HepG2 (cell line): ENCODE results near the gene ZNF234. TPM values are rescaled to one million over a fixed set of nuclear protein-coding genes. Genes with fewer than 3 reads are reported as not detected.

ENCODE experiments used
- AHR ChIP-seq: IDR thresholded peaks from 2 replicates; pipeline ENCODE4 v1.6.1; 2018; ENCODE audit warnings: missing genetic modification reagents, missing compliant biosample characterization
- FOXA1 ChIP-seq, 2 experiments: fragments of 450-650 bp in 1 of 2; sonication (generic) in 1 of 2; formaldehyde crosslinking in 1 of 2; IDR thresholded peaks; 2 replicates each; pipeline versions ENCODE4 v1.4.0 to v1.6.1; 2016 to 2020; ENCODE audit warnings: missing genetic modification reagents in 1 of 2
- GTF2F1 ChIP-seq: fragments of 150-350 bp; IDR thresholded peaks from 2 replicates; pipeline ENCODE4 v1.6.1; 2014; ENCODE audit warnings: low read length
- HDAC1 ChIP-seq: sonication (generic); formaldehyde crosslinking; IDR thresholded peaks from 2 replicates; pipeline ENCODE4 v1.5.1; 2020; ENCODE audit warnings: mild to moderate bottlenecking, missing genetic modification reagents
- HOXA7 ChIP-seq: sonication (generic); formaldehyde crosslinking; IDR thresholded peaks from 2 replicates; pipeline ENCODE4 v1.8.1; 2022; ENCODE audit warnings: mild to moderate bottlenecking, missing genetic modification reagents, moderate library complexity
- NFYC ChIP-seq: IDR thresholded peaks from 2 replicates; pipeline ENCODE4 v1.6.1; 2016; ENCODE audit warnings: missing genetic modification reagents, missing compliant biosample characterization
- PHB2 ChIP-seq: fragments of 450-650 bp; IDR thresholded peaks from 2 replicates; pipeline ENCODE4 v1.6.1; 2018; ENCODE audit not compliant: partially characterized antibody
- SALL1 ChIP-seq: sonication (generic); formaldehyde crosslinking; IDR thresholded peaks from 2 replicates; pipeline ENCODE4 v1.8.0; 2022; ENCODE audit warnings: mild to moderate bottlenecking, missing genetic modification reagents
- SIN3B ChIP-seq: fragments of 150-350 bp; IDR thresholded peaks from 2 replicates; pipeline ENCODE4 v1.6.1; 2014; ENCODE audit warnings: low read length
- THAP11 ChIP-seq: IDR thresholded peaks from 2 replicates; pipeline ENCODE4 v1.6.1; 2016; ENCODE audit warnings: missing biosample characterization, missing genetic modification reagents
- XRCC5 ChIP-seq: fragments of 200-400 bp; formaldehyde crosslinking; optimal IDR thresholded peaks from 2 replicates; pipeline ENCODE3; 2017; ENCODE audit warnings: mild to moderate bottlenecking, low read length
- ZFP90 ChIP-seq: sonication (generic); formaldehyde crosslinking; IDR thresholded peaks from 2 replicates; pipeline ENCODE4 v1.8.0; 2022; ENCODE audit warnings: missing genetic modification reagents, mild to moderate bottlenecking, inconsistent platforms, borderline replicate concordance
- ZFX ChIP-seq: sonication (generic); formaldehyde crosslinking; IDR thresholded peaks from 2 replicates; pipeline ENCODE4 v1.4.0; 2020; ENCODE audit warnings: mild to moderate bottlenecking, low read depth, missing genetic modification reagents, moderate library complexity
- ZNF230 ChIP-seq: sonication (generic); formaldehyde crosslinking; IDR thresholded peaks from 2 replicates; pipeline ENCODE4 v1.4.0; 2020; ENCODE audit warnings: mild to moderate bottlenecking, missing genetic modification reagents
- ZNF264 ChIP-seq: sonication (generic); formaldehyde crosslinking; IDR thresholded peaks from 2 replicates; pipeline ENCODE4 v1.4.0; 2020; ENCODE audit warnings: missing genetic modification reagents
- ZNF282 ChIP-seq: fragments of 450-650 bp; IDR thresholded peaks from 2 replicates; pipeline ENCODE4 v1.6.1; 2018; ENCODE audit not compliant: partially characterized antibody
- ZNF543 ChIP-seq: sonication (generic); formaldehyde crosslinking; IDR thresholded peaks from 2 replicates; pipeline ENCODE4 v1.4.0; 2020; ENCODE audit warnings: mild to moderate bottlenecking, missing genetic modification reagents
- ZNF616 ChIP-seq: sonication (generic); formaldehyde crosslinking; IDR thresholded peaks from 2 replicates; pipeline ENCODE4 v1.5.0; 2020; ENCODE audit warnings: low read depth, mild to moderate bottlenecking, missing genetic modification reagents
- ZNF761 ChIP-seq: sonication (generic); formaldehyde crosslinking; conservative IDR thresholded peaks from 2 replicates; pipeline ENCODE4 v1.4.0; 2020; ENCODE audit warnings: mild to moderate bottlenecking, missing genetic modification reagents
- polyA plus RNA-seq, 8 experiments: library from polyadenylated mRNA; depleted of rRNA in 3 of 8; stranded (reverse) in 7 of 8; unstranded in 1 of 8; fragments of >200 nt; fragmentation: Illumina TruSeq in 4 of 8; extraction: Trizol in 4 of 8; gene quantifications; 2 replicates each; pipeline versions ENCODE4 v1.2.1 to v1.2.3, GENCODE V29; 2011 to 2016; ENCODE audit warnings: low read depth in 4 of 8, missing spikeins in 1 of 8, mixed read lengths in 1 of 8; ENCODE audit not compliant: insufficient read depth in 1 of 8
- total RNA-seq, 5 experiments: library from RNA; depleted of rRNA; stranded (reverse); fragments of >200 nt; fragmentation: Illumina TruSeq; extraction: Trizol; gene quantifications; 2 replicates each; pipeline ENCODE4 v1.2.3, GENCODE V29; 2016; ENCODE audit warnings: low read depth in 1 of 5
- TF ChIP-seq, protein P1 (sequence below): sonication (generic); formaldehyde crosslinking; IDR thresholded peaks from 2 replicates; pipeline ENCODE4 v1.5.1; 2020; ENCODE audit warnings: missing genetic modification reagents, mild to moderate bottlenecking, borderline replicate concordance
- TF ChIP-seq, protein P2 (sequence below): sonication (generic); formaldehyde crosslinking; IDR thresholded peaks from 2 replicates; pipeline ENCODE4 v1.8.1; 2023; ENCODE audit warnings: mild to moderate bottlenecking, inconsistent platforms, moderate library complexity, missing genetic modification reagents, borderline replicate concordance
- TF ChIP-seq, protein P3 (sequence below): sonication (generic); formaldehyde crosslinking; IDR thresholded peaks from 2 replicates; pipeline ENCODE4 v1.9.0; 2022; ENCODE audit warnings: missing genetic modification reagents, mild to moderate bottlenecking, borderline replicate concordance
- TF ChIP-seq, protein P4 (sequence below): sonication (generic); formaldehyde crosslinking; IDR thresholded peaks from 2 replicates; pipeline ENCODE4 v1.9.0; 2022; ENCODE audit warnings: low read depth, missing genetic modification reagents

ZNF234 gene
- total and polyA plus RNA-seq, 2 of the 13 experiments (the other 11 are each of a cell fraction or from before 2014, with no cell fraction given) = 3.5 to 11.2 TPM

- TF ChIP-seq, protein P1, sequence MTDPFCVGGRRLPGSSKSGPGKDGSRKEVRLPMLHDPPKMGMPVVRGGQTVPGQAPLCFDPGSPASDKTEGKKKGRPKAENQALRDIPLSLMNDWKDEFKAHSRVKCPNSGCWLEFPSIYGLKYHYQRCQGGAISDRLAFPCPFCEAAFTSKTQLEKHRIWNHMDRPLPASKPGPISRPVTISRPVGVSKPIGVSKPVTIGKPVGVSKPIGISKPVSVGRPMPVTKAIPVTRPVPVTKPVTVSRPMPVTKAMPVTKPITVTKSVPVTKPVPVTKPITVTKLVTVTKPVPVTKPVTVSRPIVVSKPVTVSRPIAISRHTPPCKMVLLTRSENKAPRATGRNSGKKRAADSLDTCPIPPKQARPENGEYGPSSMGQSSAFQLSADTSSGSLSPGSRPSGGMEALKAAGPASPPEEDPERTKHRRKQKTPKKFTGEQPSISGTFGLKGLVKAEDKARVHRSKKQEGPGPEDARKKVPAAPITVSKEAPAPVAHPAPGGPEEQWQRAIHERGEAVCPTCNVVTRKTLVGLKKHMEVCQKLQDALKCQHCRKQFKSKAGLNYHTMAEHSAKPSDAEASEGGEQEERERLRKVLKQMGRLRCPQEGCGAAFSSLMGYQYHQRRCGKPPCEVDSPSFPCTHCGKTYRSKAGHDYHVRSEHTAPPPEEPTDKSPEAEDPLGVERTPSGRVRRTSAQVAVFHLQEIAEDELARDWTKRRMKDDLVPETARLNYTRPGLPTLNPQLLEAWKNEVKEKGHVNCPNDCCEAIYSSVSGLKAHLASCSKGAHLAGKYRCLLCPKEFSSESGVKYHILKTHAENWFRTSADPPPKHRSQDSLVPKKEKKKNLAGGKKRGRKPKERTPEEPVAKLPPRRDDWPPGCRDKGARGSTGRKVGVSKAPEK (CRISPR knock-in tag) = no peak
- TF ChIP-seq ZNF230 (no peak), ZNF543 (0 out of 2 replicates have a peak, but pooled peaks have one; percentile 31), HOXA7 (CRISPR knock-in tag) (no peak), ZNF761 (CRISPR knock-in tag) (peak; percentile 52; the same call in 1 of the 2 replicates), ZNF616 (CRISPR knock-in tag) (no peak), ZNF282 (no peak), XRCC5 (peak; percentile 55), SALL1 (peak; percentile 55; the same call in 1 of the 2 replicates), ZNF264 (no peak), ZFX (CRISPR knock-in tag) (peak; percentile 37), FOXA1 (IDR thresholded peaks at IDR 0.05) (no peak), FOXA1 (CRISPR knock-in tag; IDR thresholded peaks at IDR 0.05) (no peak), HDAC1 (CRISPR knock-in tag) (peak; percentile 40; the same call in 1 of the 2 replicates), PHB2 (no peak), THAP11 (peak; percentile 99), SIN3B (0 out of 2 replicates have a peak, but pooled peaks have one; percentile 37), ZFP90 (CRISPR knock-in tag) (no peak), NFYC (CRISPR knock-in tag) (peak; percentile 77), GTF2F1 (no peak), AHR (CRISPR knock-in tag) (no peak; the same call in 1 of the 2 replicates)
- TF ChIP-seq, protein P2, sequence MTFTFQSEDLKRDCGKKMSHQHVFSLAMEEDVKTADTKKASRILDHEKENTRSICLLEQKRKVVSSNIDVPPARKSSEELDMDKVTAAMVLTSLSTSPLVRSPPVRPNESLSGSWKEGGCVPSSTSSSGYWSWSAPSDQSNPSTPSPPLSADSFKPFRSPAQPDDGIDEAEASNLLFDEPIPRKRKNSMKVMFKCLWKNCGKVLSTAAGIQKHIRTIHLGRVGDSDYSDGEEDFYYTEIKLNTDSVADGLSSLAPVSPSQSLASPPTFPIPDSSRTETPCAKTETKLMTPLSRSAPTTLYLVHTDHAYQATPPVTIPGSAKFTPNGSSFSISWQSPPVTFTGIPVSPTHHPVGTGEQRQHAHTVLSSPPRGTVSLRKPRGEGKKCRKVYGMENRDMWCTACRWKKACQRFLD (CRISPR knock-in tag) = no peak
- TF ChIP-seq, protein P3, sequence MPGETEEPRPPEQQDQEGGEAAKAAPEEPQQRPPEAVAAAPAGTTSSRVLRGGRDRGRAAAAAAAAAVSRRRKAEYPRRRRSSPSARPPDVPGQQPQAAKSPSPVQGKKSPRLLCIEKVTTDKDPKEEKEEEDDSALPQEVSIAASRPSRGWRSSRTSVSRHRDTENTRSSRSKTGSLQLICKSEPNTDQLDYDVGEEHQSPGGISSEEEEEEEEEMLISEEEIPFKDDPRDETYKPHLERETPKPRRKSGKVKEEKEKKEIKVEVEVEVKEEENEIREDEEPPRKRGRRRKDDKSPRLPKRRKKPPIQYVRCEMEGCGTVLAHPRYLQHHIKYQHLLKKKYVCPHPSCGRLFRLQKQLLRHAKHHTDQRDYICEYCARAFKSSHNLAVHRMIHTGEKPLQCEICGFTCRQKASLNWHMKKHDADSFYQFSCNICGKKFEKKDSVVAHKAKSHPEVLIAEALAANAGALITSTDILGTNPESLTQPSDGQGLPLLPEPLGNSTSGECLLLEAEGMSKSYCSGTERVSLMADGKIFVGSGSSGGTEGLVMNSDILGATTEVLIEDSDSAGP (CRISPR knock-in tag) = peak; percentile 59; the same call in 1 of the 2 replicates
- TF ChIP-seq, protein P4, sequence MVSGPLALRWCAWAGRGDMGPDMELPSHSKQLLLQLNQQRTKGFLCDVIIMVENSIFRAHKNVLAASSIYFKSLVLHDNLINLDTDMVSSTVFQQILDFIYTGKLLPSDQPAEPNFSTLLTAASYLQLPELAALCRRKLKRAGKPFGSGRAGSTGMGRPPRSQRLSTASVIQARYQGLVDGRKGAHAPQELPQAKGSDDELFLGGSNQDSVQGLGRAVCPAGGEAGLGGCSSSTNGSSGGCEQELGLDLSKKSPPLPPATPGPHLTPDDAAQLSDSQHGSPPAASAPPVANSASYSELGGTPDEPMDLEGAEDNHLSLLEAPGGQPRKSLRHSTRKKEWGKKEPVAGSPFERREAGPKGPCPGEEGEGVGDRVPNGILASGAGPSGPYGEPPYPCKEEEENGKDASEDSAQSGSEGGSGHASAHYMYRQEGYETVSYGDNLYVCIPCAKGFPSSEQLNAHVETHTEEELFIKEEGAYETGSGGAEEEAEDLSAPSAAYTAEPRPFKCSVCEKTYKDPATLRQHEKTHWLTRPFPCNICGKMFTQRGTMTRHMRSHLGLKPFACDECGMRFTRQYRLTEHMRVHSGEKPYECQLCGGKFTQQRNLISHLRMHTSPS (CRISPR knock-in tag) = no peak
Observed at GRCh38 chr19:44164673-44165512, 23.5 kb downstream of the ZNF234 start, which contains the start of gene ZNF226 (continued).
